B cell (primary cell): ENCODE data around the gene CYS1. TPM values are rescaled to one million over a fixed set of nuclear protein-coding genes. Genes with fewer than 3 reads are reported as not detected.

Experiments used
- ATAC-seq: fragments of 200-7000 bp; cut with Tn5 transposase; one replicate; pipeline ENCODE4 v1.10.0; 2021; ENCODE audit warnings: low read depth, mild to moderate bottlenecking, moderate number of reproducible peaks, moderate library complexity
- CTCF ChIA-PET: fragments of 350-600 bp; sonication (Branson Sonifier 250); formaldehyde crosslinking; loops from one replicate; lab custom pipeline; 2021; ENCODE audit warnings: antibody characterized with exemption, inconsistent platforms; lab: Charles Lee
- POLR2A ChIA-PET: fragments of 350-600 bp; sonication (Branson Sonifier 250); formaldehyde crosslinking; loops from one replicate; lab custom pipeline; 2021; ENCODE audit warnings: antibody characterized with exemption; lab: Charles Lee
- DNase-seq: peaks from one replicate; pipeline ENCODE4 v3.0.0; 2013
- H2AFZ ChIP-seq: 2 replicates; pipeline ENCODE4 v1.6.1; 2012; ENCODE audit warnings: mild to moderate bottlenecking, low read depth, low read length; ENCODE audit not compliant: insufficient read depth, poor library complexity, severe bottlenecking
- H3K27ac ChIP-seq, 2 donors: 1 replicate in 1 of 2; 2 replicates in 1 of 2; pipeline ENCODE4 v1.5.1; 2012 to 2013; ENCODE audit warnings: low read length in 2 of 2, mild to moderate bottlenecking in 2 of 2, moderate library complexity in 1 of 2
- H3K27me3 ChIP-seq, 4 experiments: fragments of 200-600 bp in 1 of 4; sonication (generic) in 1 of 4; replicated peaks in 1 of 4; 1 replicate in 2 of 4; 2 replicates in 2 of 4; pipeline versions ENCODE4 v1.6.1 to v1.7.0; 2013 to 2016; ENCODE audit warnings: low read length in 3 of 4, mild to moderate bottlenecking in 2 of 4, mixed read lengths in 1 of 4, moderate library complexity in 1 of 4; ENCODE audit not compliant: insufficient read depth in 4 of 4, control insufficient read depth in 3 of 4; ENCODE audit errors: control extremely low read depth in 1 of 4
- H3K36me3 ChIP-seq, 2 experiments: replicated peaks in 1 of 2; 1 replicate in 1 of 2; 2 replicates in 1 of 2; pipeline versions ENCODE4 v1.6.1 to v1.7.1; 2013; ENCODE audit warnings: low read length in 1 of 2; ENCODE audit not compliant: insufficient read depth in 2 of 2, control insufficient read depth in 1 of 2; ENCODE audit errors: control extremely low read depth in 1 of 2, extremely low read depth in 1 of 2
- H3K4me1 ChIP-seq, 2 donors: fragments of 200-600 bp in 1 of 2; sonication (generic) in 1 of 2; 1 replicate in 1 of 2; 2 replicates in 1 of 2; pipeline versions ENCODE4 v1.5.1 to v1.6.1; 2013 to 2017; ENCODE audit warnings: low read length in 2 of 2; ENCODE audit not compliant: control insufficient read depth in 2 of 2, insufficient read depth in 2 of 2
- H3K4me2 ChIP-seq: replicated peaks from 2 replicates; pipeline ENCODE3; 2012; ENCODE audit warnings: mild to moderate bottlenecking, low read depth, low read length; ENCODE audit not compliant: poor library complexity, severe bottlenecking
- H3K4me3 ChIP-seq, 5 experiments: fragments of 200-600 bp in 1 of 5; sonication (generic) in 1 of 5; 1 replicate in 3 of 5; 2 replicates in 2 of 5; pipeline versions ENCODE4 v1.5.1 to v1.7.0; 2011 to 2016; ENCODE audit warnings: low read length in 4 of 5, mild to moderate bottlenecking in 4 of 5, low read depth in 2 of 5, control low read depth in 1 of 5, moderate library complexity in 1 of 5; ENCODE audit not compliant: insufficient read depth in 1 of 5; ENCODE audit errors: control extremely low read depth in 1 of 5, extremely low read depth in 1 of 5
- H3K79me2 ChIP-seq: fragments of 200-600 bp; sonication (generic); one replicate; pipeline ENCODE4 v1.6.0; 2016; ENCODE audit warnings: low read length; ENCODE audit not compliant: control insufficient read depth, insufficient read depth
- H3K9ac ChIP-seq: fragments of 200-600 bp; sonication (generic); 2 replicates; pipeline ENCODE4 v1.6.1; 2017; ENCODE audit warnings: mild to moderate bottlenecking, low read length, moderate library complexity
- H3K9me3 ChIP-seq, 3 donors: one replicate each; pipeline versions ENCODE4 v1.6.1 to v1.7.1; 2013; ENCODE audit warnings: low read length in 2 of 3; ENCODE audit not compliant: control insufficient read depth in 2 of 3, insufficient read depth in 1 of 3; ENCODE audit errors: control extremely low read depth in 1 of 3
- H4K20me1 ChIP-seq: 2 replicates; pipeline ENCODE4 v1.6.0; 2012; ENCODE audit warnings: mild to moderate bottlenecking, low read length; ENCODE audit not compliant: insufficient read depth, control insufficient read depth, poor library complexity, severe bottlenecking
- H3K27ac Mint-ChIP-seq: one replicate; pipeline ENCODE4 v1.8.0; 2021; ENCODE audit warnings: mixed read lengths
- H3K27me3 Mint-ChIP-seq: one replicate; pipeline ENCODE4 v1.8.0; 2021; ENCODE audit warnings: mixed read lengths
- H3K4me1 Mint-ChIP-seq: one replicate; pipeline ENCODE4 v1.8.0; 2021; ENCODE audit warnings: mixed read lengths
- H3K4me3 Mint-ChIP-seq: one replicate; pipeline ENCODE4 v1.8.0; 2021; ENCODE audit warnings: mixed read lengths
- H3K9me3 Mint-ChIP-seq: one replicate; pipeline ENCODE4 v1.8.0; 2022; ENCODE audit warnings: mixed read lengths; ENCODE audit not compliant: insufficient read depth
- EZH2 ChIP-seq: IDR thresholded peaks from 2 replicates; pipeline ENCODE4 v1.6.1; 2012; ENCODE audit warnings: borderline replicate concordance, low read depth, mild to moderate bottlenecking, moderate library complexity, low read length; ENCODE audit not compliant: insufficient read depth, poor library complexity, severe bottlenecking
- WGBS: methylation state at CpG from one replicate; pipeline ENCODE4 v1.1.5; 2013; ENCODE audit warnings: missing lambda C conversion rate; ENCODE audit not compliant: insufficient coverage; 5-methylcytosine and 5-hydroxymethylcytosine counted together
- intact Hi-C: fragments of 100-400 bp; cut with micrococcal nuclease; formaldehyde crosslinking; loops from one replicate; pipeline ENCODE4 v1.10.0; 2022
- polyA plus RNA-seq: library from polyadenylated mRNA; depleted of rRNA; stranded (reverse); fragments of >200 nt; gene quantifications from 2 replicates; pipeline ENCODE4 v1.2.3, GENCODE V29; 2012
- total RNA-seq, 2 donors: library from RNA; stranded (reverse); fragments of 120-200 nt in 1 of 2; gene quantifications; 1 replicate in 1 of 2; 2 replicates in 1 of 2; pipeline versions ENCODE4 v1.2.3 to v1.2.4, GENCODE V29; 2013 to 2022
- TF ChIP-seq, protein P1 (sequence below): fragments of 200-600 bp; IDR thresholded peaks from one replicate; pipeline ENCODE4 v1.8.0; 2022; ENCODE audit warnings: antibody characterized with exemption, mild to moderate bottlenecking

Gene CYS1
- total and polyA plus RNA-seq, 2 donors (not counting 1 experiment from before 2014, with no cell fraction given), result not detected

DNA sequence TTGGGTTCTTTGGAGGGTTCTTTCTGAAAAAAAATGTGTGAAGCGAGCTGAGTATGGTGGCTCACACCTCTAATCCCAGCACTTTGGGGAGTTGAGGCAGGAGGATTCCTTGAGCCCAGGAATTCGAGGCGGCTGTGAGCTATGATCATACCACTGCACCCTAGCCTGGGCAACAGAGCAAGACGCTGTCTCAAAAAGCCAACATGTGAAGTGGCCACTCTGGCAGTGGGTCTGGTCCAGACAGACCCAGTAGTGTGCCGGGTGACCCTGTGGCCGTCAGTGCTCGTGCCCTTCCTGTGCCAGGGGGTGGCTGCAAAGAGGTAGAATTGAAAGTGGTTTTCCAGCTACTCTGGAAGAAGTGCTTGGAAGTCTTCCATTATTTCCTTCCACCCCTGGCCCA is 25.2 kb downstream of the CYS1 start:
- Histone ChIP-seq H3K4me2 (no peak overlapping the region), H3K9ac (no peak overlapping the region), H3K4me3 (no peak overlapping the region), H3K36me3 (peaks cover 7 to 43% of the 10 kb centered on the region in 2 experiments), H4K20me1 (peaks cover 25% of the 10 kb centered on the region), H3K4me1 (peaks cover 0 to 7% of the 10 kb centered on the region in 2 donors), H3K27me3 (peaks cover 0 to 10% (median 0%) of the 10 kb centered on the region in 4 experiments), H2AFZ (no peak overlapping the region), H3K27ac (no peak overlapping the region), H3K9me3 (no peaks in the 10 kb centered on the region), H3K79me2 (no peaks in the 10 kb centered on the region)
- DNase-seq, result peak; percentile 4
- CTCF ChIA-PET, result interaction anchor here (0.7 kb wide), 1 partner anchor 71 kb away, joined by 4 read pairs; no protein-coding TSS in a partner anchor
- Mint-ChIP-seq H3K27ac (no peak overlapping the region), H3K4me3 (no peak overlapping the region), H3K4me1 (peaks cover 2% of the 10 kb centered on the region), H3K27me3 (peaks cover 3% of the 10 kb centered on the region), H3K9me3 (no peaks in the 10 kb centered on the region)
- no peak for ATAC-seq
- intact Hi-C loops, result no loop called here
- POLR2A ChIA-PET, result no interaction called here
- no peak for TF ChIP-seq EZH2
- TF ChIP-seq, protein P1, sequence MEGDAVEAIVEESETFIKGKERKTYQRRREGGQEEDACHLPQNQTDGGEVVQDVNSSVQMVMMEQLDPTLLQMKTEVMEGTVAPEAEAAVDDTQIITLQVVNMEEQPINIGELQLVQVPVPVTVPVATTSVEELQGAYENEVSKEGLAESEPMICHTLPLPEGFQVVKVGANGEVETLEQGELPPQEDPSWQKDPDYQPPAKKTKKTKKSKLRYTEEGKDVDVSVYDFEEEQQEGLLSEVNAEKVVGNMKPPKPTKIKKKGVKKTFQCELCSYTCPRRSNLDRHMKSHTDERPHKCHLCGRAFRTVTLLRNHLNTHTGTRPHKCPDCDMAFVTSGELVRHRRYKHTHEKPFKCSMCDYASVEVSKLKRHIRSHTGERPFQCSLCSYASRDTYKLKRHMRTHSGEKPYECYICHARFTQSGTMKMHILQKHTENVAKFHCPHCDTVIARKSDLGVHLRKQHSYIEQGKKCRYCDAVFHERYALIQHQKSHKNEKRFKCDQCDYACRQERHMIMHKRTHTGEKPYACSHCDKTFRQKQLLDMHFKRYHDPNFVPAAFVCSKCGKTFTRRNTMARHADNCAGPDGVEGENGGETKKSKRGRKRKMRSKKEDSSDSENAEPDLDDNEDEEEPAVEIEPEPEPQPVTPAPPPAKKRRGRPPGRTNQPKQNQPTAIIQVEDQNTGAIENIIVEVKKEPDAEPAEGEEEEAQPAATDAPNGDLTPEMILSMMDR, result no peak
- 86% methylated on average over 4 of the region's 7 CpGs for WGBS

DNA sequence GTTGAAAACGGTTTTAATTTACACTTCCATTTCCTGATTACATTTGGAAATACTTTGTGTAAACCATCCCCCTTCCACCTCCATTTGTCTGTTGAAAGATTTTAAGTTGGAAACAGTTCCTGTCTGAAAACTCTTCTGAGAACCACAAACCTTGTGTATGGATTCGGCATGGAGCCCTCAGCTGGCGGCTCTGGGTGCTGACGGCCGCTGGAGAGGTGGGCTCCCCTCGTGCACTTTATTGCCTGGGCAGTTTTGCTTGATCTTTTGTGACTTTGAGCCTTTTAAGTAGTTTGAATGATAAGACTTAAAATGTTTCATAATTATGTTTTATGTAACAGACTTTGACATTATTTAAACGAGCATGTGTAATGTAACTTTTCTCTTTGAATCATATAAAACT is 25.8 kb downstream of the CYS1 start:
- Mint-ChIP-seq H3K9me3 (no peaks in the 10 kb centered on the region), H3K27ac (no peak overlapping the region), H3K4me3 (no peak overlapping the region), H3K27me3 (peaks cover 3% of the 10 kb centered on the region), H3K4me1 (peaks cover 2% of the 10 kb centered on the region)
- peaks cover 0 to 7% of the 10 kb centered on the region in 2 donors for H3K4me1 ChIP-seq
- H3K4me2 ChIP-seq, result no peak overlapping the region
- no peak overlapping the region for H3K9ac ChIP-seq
- H4K20me1 ChIP-seq, result peaks cover 30% of the 10 kb centered on the region
- no peak overlapping the region for H2AFZ ChIP-seq
- DNase-seq (no peak), ATAC-seq (no peak)
- peaks cover 0 to 10% (median 0%) of the 10 kb centered on the region in 4 experiments for H3K27me3 ChIP-seq
- TF ChIP-seq EZH2, result no peak
- TF ChIP-seq, protein P1, result no peak
- no peaks in the 10 kb centered on the region for H3K9me3 ChIP-seq
- H3K36me3 ChIP-seq, result peaks cover 7 to 49% of the 10 kb centered on the region in 2 experiments
- ChIA-PET POLR2A (no interaction called here), CTCF (interaction anchor here (12.6 kb wide), 1 partner anchor 69 kb away, joined by 319 read pairs; no protein-coding TSS in a partner anchor)
- no peak overlapping the region for H3K27ac ChIP-seq
- WGBS, result 100% methylated on average over 1 of the region's 7 CpGs
- H3K4me3 ChIP-seq, result no peak overlapping the region
- peaks cover 5% of the 10 kb centered on the region for H3K79me2 ChIP-seq
- intact Hi-C loops, result no loop called here
